DND-41 (cell line): ENCODE results near the gene SEMA6A.

ENCODE experiments used
- ATAC-seq: fragments of 200-7000 bp; cut with Tn5 transposase; 3 replicates; pipeline ENCODE4 v1.9.1; 2021; ENCODE audit warnings: low read depth; ENCODE audit not compliant: insufficient read depth
- DNase-seq: peaks from one replicate; pipeline ENCODE4 v3.0.0-alpha.2; 2020
- H2AFZ ChIP-seq: 2 replicates; pipeline ENCODE4 v1.6.0; 2012; ENCODE audit warnings: low read depth, low read length
- H3K27ac ChIP-seq: 2 replicates; pipeline ENCODE4 v1.5.1; 2012; ENCODE audit warnings: low read length, inconsistent platforms
- H3K27me3 ChIP-seq: fragments of 200-600 bp; sonication (generic); 2 replicates; pipeline ENCODE4 v1.6.0; 2012; ENCODE audit warnings: low read length, mild to moderate bottlenecking, inconsistent platforms; ENCODE audit not compliant: insufficient read depth, poor library complexity
- H3K36me3 ChIP-seq: 2 replicates; pipeline ENCODE4 v1.5.1; 2012; ENCODE audit warnings: low read length, inconsistent platforms; ENCODE audit not compliant: insufficient read depth
- H3K4me1 ChIP-seq: 2 replicates; pipeline ENCODE4 v1.5.1; 2012; ENCODE audit warnings: mild to moderate bottlenecking, low read length; ENCODE audit not compliant: insufficient read depth
- H3K4me2 ChIP-seq: 2 replicates; pipeline ENCODE4 v1.6.0; 2012; ENCODE audit warnings: mild to moderate bottlenecking, moderate library complexity, low read length, inconsistent platforms; ENCODE audit not compliant: insufficient read depth
- H3K4me3 ChIP-seq, 2 experiments: fragments of 200-600 bp in 1 of 2; shearing (Covaris generic) in 1 of 2; 2 replicates each; pipeline ENCODE4 v1.5.1; 2012 to 2016; ENCODE audit warnings: inconsistent platforms in 2 of 2, low read length in 2 of 2, mild to moderate bottlenecking in 2 of 2, low read depth in 1 of 2, moderate library complexity in 1 of 2
- H3K79me2 ChIP-seq: 2 replicates; pipeline ENCODE4 v1.6.0; 2012; ENCODE audit warnings: low read length, inconsistent platforms; ENCODE audit not compliant: insufficient read depth
- H3K9ac ChIP-seq: 2 replicates; pipeline ENCODE4 v1.6.0; 2012; ENCODE audit warnings: low read depth, mild to moderate bottlenecking, inconsistent platforms, low read length, moderate library complexity
- H3K9me3 ChIP-seq: 2 replicates; pipeline ENCODE4 v1.5.1; 2012; ENCODE audit warnings: low read length, moderate library complexity, mild to moderate bottlenecking, inconsistent platforms; ENCODE audit not compliant: insufficient read depth, severe bottlenecking
- H4K20me1 ChIP-seq: 2 replicates; pipeline ENCODE4 v1.6.0; 2012; ENCODE audit warnings: low read length; ENCODE audit not compliant: insufficient read depth
- EZH2 ChIP-seq: IDR thresholded peaks from 3 replicates; pipeline ENCODE4 v1.6.1; 2012; ENCODE audit warnings: borderline replicate concordance, low read depth, mild to moderate bottlenecking, moderate library complexity, low read length, inconsistent platforms; ENCODE audit not compliant: severe bottlenecking
- TF ChIP-seq, protein P1 (sequence below): IDR thresholded peaks from 2 replicates; pipeline ENCODE4 v1.5.1; 2012; ENCODE audit warnings: borderline replicate concordance, low read length, moderate library complexity, mild to moderate bottlenecking; ENCODE audit not compliant: poor library complexity, severe bottlenecking; ENCODE audit errors: extremely low read depth

SEMA6A gene

DNA sequence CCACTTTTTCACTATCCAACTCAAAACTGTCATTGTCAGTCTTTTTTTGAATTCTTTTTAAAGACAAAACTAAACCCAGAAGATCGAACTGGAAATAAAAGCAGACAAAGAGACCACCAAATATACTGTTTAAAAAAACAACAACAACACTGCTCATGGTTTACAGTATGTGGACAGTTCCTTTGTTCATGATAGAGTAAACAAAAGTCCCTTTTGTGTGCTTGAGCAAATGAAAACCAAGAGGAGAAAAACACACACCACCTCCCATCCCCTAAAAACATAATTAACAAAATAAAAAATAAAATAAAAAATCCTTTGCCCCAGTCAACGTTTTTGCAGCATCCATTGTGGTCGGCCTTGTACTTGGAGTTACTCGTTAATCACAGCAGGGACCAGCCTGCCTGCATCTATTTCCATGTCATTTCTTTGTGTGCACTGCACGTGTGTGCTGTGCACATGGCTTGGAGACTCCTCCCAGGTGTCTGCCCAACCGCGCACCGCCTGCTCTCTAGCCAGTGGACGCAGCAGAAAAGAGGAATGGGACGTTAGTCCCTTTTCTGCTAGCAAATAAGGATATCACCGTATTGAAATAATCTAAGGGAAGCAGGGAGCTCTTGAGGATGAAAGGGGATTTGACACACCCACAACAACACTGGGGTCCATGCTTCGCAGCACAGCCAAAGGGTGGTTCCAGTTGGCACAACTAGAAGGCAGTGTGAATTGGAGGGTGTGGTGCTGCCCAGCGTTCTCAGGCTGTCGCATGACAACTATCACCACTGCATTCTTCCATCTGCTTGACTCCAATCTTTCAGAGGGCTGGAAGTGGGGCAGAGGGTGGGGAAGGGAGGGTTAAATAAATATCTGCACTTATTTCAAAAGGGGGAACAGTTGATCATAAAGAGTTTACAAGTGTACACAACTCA lies 130.0 kb downstream of the SEMA6A start:
- H3K36me3 ChIP-seq: no peaks in the 10 kb centered on the region
- DNase-seq: no peak
- no peak overlapping the region for H3K4me2 ChIP-seq

DNA sequence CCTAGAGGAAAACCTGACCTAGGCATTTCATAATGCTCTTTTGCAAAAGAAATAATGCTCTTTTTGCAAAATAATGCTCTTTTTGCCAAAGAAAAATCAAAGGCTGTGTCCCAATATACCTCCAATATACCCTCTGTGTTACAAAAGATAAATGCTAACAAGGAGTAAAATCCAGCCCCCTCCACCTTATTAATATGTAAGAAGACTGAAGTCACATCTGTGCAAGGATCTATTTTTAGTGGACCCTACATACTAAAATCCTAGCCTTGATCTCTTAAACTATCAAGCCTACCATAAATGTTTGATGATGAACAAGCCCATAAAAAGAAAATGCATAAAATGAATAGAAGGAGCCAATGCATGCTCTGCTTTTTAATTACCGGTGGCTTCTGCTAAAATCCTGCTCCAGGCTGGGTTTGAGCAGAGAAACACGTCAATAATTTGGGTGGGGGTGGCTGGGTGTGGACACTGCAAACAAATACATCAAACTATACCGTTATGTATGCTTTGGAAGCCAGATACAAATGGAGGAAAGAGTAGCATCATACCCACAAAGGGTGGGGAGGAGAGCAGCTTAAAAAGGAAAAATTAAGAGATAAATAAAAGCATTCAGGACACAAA lies 131.6 kb downstream of the SEMA6A start:
- Histone ChIP-seq H4K20me1 (no peaks in the 10 kb centered on the region), H2AFZ (no peak overlapping the region), H3K79me2 (no peaks in the 10 kb centered on the region), H3K9me3 (no peaks in the 10 kb centered on the region), H3K9ac (no peak overlapping the region), H3K27ac (no peak overlapping the region), H3K4me3 (no peak overlapping the region), H3K4me1 (no peaks in the 10 kb centered on the region), H3K27me3 (no peaks in the 10 kb centered on the region), H3K36me3 (no peaks in the 10 kb centered on the region), H3K4me2 (no peak overlapping the region)
- TF ChIP-seq, protein P1, sequence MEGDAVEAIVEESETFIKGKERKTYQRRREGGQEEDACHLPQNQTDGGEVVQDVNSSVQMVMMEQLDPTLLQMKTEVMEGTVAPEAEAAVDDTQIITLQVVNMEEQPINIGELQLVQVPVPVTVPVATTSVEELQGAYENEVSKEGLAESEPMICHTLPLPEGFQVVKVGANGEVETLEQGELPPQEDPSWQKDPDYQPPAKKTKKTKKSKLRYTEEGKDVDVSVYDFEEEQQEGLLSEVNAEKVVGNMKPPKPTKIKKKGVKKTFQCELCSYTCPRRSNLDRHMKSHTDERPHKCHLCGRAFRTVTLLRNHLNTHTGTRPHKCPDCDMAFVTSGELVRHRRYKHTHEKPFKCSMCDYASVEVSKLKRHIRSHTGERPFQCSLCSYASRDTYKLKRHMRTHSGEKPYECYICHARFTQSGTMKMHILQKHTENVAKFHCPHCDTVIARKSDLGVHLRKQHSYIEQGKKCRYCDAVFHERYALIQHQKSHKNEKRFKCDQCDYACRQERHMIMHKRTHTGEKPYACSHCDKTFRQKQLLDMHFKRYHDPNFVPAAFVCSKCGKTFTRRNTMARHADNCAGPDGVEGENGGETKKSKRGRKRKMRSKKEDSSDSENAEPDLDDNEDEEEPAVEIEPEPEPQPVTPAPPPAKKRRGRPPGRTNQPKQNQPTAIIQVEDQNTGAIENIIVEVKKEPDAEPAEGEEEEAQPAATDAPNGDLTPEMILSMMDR: no peak
- TF ChIP-seq EZH2: no peak
- DNase-seq (no peak), ATAC-seq (no peak)

More for the DNA sequence above, 130.0 kb downstream of the SEMA6A start:
- Histone ChIP-seq H3K9me3 (no peaks in the 10 kb centered on the region), H2AFZ (no peak overlapping the region), H3K4me3 (no peak overlapping the region), H3K9ac (no peak overlapping the region), H4K20me1 (no peaks in the 10 kb centered on the region), H3K4me1 (no peaks in the 10 kb centered on the region), H3K27me3 (no peaks in the 10 kb centered on the region), H3K79me2 (no peaks in the 10 kb centered on the region), H3K27ac (no peak overlapping the region)
- no peak for ATAC-seq
- TF ChIP-seq, protein P1: no peak
- TF ChIP-seq EZH2: no peak

GRCh38 chr5:116442095-116442534 lies 132.5 kb downstream of the SEMA6A start:
- TF ChIP-seq, protein P1: no peak
- TF ChIP-seq EZH2: no peak
- no peak for DNase-seq
- Histone ChIP-seq H3K4me1 (no peaks in the 10 kb centered on the region), H3K36me3 (no peaks in the 10 kb centered on the region), H3K4me2 (no peak overlapping the region), H3K4me3 (no peak overlapping the region), H4K20me1 (no peaks in the 10 kb centered on the region), H2AFZ (no peak overlapping the region), H3K79me2 (no peaks in the 10 kb centered on the region), H3K27me3 (no peaks in the 10 kb centered on the region), H3K9me3 (no peaks in the 10 kb centered on the region), H3K27ac (no peak overlapping the region), H3K9ac (no peak overlapping the region)
- ATAC-seq: no peak
